SU-DHL-6 (cell line): ENCODE results near the gene ARHGEF1.

ENCODE experiments used
- CTCF ChIP-seq: fragments of 200-600 bp; sonication (generic); IDR thresholded peaks from one replicate; pipeline ENCODE4 v1.5.1; 2017; ENCODE audit warnings: antibody characterized with exemption, mild to moderate bottlenecking, low read length, moderate library complexity; ENCODE audit not compliant: insufficient read depth, poor library complexity, severe bottlenecking
- EZH2phosphoT487 ChIP-seq: fragments of 200-600 bp; sonication (generic), shearing (Covaris generic); conservative IDR thresholded peaks from 2 replicates; pipeline ENCODE4 v1.6.1; 2018; ENCODE audit warnings: mild to moderate bottlenecking, antibody characterized with exemption, low read length, moderate library complexity, mixed read lengths

DNA sequence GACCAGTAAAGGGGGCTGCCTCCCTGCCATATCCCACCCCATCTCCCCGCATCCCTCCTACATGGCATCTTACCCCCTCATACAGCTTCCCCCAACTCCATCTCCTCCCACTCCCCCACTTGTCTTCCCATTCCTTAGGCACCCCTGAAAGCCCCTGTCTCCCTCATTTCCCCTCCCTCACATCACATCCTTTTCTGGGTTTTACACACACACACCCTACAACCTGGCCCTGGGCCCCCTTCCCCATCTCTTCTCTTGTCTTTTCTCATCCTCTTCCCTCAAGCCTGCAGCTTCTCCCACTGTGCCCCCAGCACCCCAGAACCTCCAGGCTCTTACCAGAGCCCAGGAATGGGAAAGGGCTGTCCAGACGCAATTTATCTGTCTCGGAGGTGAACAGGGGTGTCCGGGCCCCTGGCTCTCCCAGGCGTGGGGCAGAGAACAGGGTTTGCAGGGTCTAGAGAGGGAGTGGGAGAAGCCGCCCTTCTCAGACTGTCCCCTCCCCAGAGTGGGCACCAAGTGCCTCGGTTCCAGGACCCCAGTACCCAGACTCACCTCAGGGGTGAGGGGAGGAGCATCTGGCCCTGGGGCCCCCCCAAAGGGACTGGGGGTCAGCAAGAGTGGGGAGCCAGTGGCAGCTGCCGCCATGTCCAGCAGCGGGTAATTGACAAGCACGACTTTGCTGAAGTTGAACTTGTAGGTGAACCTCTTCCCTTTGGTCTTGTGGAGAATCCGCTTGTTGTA is 25.9 kb downstream of the ARHGEF1 start:
- no peak for TF ChIP-seq CTCF
- TF ChIP-seq EZH2phosphoT487 = no peak
